ENCODE results near the gene PAK5. TPM values are rescaled to one million over a fixed set of nuclear protein-coding genes. Genes with fewer than 3 reads are reported as not detected.

PAK5 gene
- total RNA-seq, 4 donors from 2014 or later: 0.05 to 6.6 (median 0.54) TPM; not detected in 1

DNA sequence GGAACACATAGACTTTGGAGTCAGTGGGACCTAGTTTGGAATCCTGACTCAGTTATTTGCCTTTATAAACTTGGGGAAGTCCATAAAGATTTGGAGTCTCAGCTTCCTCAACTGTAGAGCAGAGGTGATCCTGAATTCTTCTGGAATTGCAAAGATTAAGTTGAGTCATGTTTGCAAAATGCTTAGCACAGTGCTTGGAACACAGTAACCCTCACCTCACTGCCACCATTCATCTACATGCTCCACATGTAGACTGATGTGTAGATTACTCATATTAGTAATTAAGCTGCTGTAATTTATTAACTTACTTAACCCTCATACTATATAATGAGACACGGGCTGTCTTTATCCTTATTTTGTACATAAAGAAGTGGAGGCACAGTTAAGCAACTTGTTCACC lies 263.0 kb downstream of the PAK5 start:
- H3K4me1 ChIP-seq: no peaks in the 10 kb centered on the region
- no peaks in the 10 kb centered on the region for H3K9me3 ChIP-seq
- ATAC-seq: no peak
- TF ChIP-seq CTCF (IDR thresholded peaks at IDR 0.05) (no peak), EP300 (IDR thresholded peaks at IDR 0.05) (no peak)
- 82 to 91% methylated on average over 1 of the region's 1 CpG for WGBS, 2 donors (ENCODE audit: low coverage in 1 of 2)
- H3K36me3 ChIP-seq: no peaks in the 10 kb centered on the region
- peaks cover 34% of the 10 kb centered on the region for H3K27me3 ChIP-seq
- no peak overlapping the region for H3K27ac ChIP-seq
- H3K4me3 ChIP-seq: no peak overlapping the region

- ATAC-seq: no peak
- Histone ChIP-seq H3K9me3 (no peaks in the 10 kb centered on the region), H3K36me3 (no peaks in the 10 kb centered on the region), H3K4me3 (no peak overlapping the region), H3K4me1 (no peaks in the 10 kb centered on the region), H3K27me3 (peaks cover 36% of the 10 kb centered on the region), H3K27ac (no peak overlapping the region)
- 76 to 77% methylated on average over 3 of the region's 3 CpGs for WGBS, 2 donors (ENCODE audit: low coverage in 1 of 2)
- TF ChIP-seq CTCF (IDR thresholded peaks at IDR 0.05): no peak
- no peak for TF ChIP-seq EP300 (IDR thresholded peaks at IDR 0.05)
- TF ChIP-seq POLR2AphosphoS5 (IDR thresholded peaks at IDR 0.05): no peak
- TF ChIP-seq POLR2A (IDR thresholded peaks at IDR 0.05): no peak
These were observed 264.1 kb downstream of the PAK5 start for GRCh38 chr20:9574776-9575175.

DNA sequence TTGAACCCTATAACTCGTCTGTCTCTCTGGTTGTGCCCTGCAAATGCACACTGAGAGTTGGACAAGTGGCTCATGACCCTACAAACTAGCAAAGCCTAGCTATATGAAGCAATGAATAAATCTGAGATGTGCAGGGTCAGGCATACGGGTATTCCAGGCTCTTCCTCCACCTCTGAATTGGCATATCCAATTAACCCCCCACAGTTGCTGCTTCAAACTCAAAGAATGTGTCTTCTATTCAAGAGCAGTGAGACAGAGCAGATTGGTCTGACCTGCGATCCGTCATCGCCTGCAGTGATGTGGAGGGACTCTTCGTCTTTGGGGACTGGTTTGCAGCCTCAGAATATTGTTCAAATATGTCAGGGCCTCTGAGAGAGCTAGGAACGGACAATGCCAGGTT lies 264.7 kb downstream of the PAK5 start:
- TF ChIP-seq CTCF (IDR thresholded peaks at IDR 0.05) (no peak), EP300 (IDR thresholded peaks at IDR 0.05) (no peak), POLR2A (IDR thresholded peaks at IDR 0.05) (no peak), POLR2AphosphoS5 (IDR thresholded peaks at IDR 0.05) (no peak)
- Histone ChIP-seq H3K4me3 (no peak overlapping the region), H3K27me3 (peaks cover 36% of the 10 kb centered on the region), H3K4me1 (no peaks in the 10 kb centered on the region), H3K36me3 (no peaks in the 10 kb centered on the region), H3K27ac (no peak overlapping the region), H3K9me3 (no peaks in the 10 kb centered on the region)
- ATAC-seq: no peak
- 64 to 89% methylated on average over 1 to 7 of the region's 7 CpGs for WGBS, 2 donors (ENCODE audit: low coverage in 1 of 2)

GRCh38 chr20:9573335-9574151 lies 265.3 kb downstream of the PAK5 start:
- 44 to 63% methylated on average over 7 to 13 of the region's 13 CpGs for WGBS, 2 donors (ENCODE audit: low coverage in 1 of 2)
- ATAC-seq: no peak

More at GRCh38 chr20:9573335-9574151, 265.3 kb downstream of the PAK5 start:
- no peak overlapping the region for H3K4me3 ChIP-seq
- H3K27ac ChIP-seq: no peak overlapping the region
- no peaks in the 10 kb centered on the region for H3K36me3 ChIP-seq
- peaks cover 36% of the 10 kb centered on the region for H3K27me3 ChIP-seq
- TF ChIP-seq EP300 (IDR thresholded peaks at IDR 0.05): no peak
- no peak for TF ChIP-seq CTCF (IDR thresholded peaks at IDR 0.05)
- no peak for TF ChIP-seq POLR2A (IDR thresholded peaks at IDR 0.05)
- no peak for TF ChIP-seq POLR2AphosphoS5 (IDR thresholded peaks at IDR 0.05)
- no peaks in the 10 kb centered on the region for H3K4me1 ChIP-seq
- H3K9me3 ChIP-seq: no peaks in the 10 kb centered on the region
